ENCODE results near the gene MNAT1. TPM values are rescaled to one million over a fixed set of nuclear protein-coding genes. Genes with fewer than 3 reads are reported as not detected.

Gene MNAT1
- total RNA-seq, 1 donor from 2014 or later: 29.5 TPM

DNA sequence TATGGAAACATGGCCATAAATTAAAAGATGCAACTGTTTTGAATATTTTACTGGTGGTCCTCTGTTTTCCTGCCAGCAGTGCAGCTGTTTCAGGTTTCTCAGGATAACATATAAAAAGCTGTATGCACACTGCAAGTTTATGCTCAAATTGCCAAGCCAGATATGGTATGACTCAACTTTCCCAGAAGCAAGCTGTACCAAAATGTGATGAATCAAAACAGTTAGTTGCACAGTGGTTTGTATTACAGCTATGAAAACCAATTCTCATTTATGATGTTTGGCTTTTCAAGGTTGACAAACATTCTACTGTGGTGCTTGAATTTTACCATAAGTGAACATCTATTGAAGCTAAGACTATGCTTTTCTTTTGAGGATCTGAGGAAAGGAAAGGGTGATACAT lies 230.8 kb downstream of the MNAT1 start:
- DNase-seq (ENCODE audit: low read depth in 2 of 2): peak in 1 of 2 donors; percentile 71

DNA sequence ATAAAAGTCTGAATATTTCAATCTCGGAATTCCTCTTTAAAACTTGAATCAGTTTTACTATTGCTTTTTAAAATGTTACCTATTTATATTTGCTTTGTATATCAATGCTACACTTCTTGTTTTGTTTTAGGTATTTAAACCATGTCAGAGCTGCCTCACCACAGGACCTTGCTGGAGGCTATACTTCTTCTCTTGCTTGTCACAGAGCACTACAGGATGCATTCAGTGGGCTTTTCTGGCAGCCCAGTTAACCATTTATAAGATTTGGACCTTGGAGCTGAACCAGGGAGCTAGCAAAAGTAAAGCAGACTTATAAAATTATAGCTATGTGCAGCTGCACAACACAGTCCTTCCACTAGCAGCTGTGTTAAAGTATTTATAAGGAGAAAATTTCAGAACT lies 233.5 kb downstream of the MNAT1 start:
- no peak for DNase-seq (ENCODE audit: low read depth in 2 of 2)

DNA sequence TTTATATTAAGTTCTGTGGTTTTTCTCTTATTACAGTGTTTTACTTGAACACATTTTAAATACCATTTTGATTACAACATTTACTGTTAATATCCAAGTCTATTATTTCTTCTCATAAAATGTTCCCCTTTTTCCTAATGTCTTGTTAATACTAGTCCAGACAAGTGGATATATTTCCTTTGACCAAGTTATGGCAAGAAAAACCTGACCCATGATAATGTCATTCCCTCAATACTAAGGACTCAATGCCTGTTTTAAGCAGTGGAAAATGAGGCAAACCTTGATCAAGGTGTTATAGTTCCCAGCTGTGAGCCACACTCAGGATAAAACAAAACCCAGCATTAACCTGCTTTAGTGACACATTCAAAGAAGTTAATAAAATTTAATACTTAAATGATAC lies 234.1 kb downstream of the MNAT1 start:
- no peak for DNase-seq (ENCODE audit: low read depth in 2 of 2)

DNA sequence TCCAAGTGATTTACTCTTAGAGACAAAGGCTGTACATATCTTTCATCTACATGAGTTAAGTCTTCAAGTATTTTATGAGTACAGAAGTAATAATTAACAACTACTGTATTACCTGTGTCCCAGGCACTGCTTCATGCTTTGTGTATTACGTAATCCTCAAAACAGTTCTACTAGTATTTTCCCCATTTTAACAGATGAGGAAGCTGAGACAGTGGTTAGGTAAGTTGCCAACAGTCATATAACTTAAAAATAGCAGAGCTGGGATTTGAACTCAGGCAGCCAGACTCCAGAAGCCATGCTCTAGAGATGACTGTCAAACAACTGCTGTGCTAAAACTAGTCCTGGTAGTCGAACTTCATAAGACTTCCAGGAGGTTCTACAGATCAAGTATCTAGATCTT lies 235.6 kb downstream of the MNAT1 start:
- DNase-seq (ENCODE audit: low read depth in 2 of 2): no peak

DNA sequence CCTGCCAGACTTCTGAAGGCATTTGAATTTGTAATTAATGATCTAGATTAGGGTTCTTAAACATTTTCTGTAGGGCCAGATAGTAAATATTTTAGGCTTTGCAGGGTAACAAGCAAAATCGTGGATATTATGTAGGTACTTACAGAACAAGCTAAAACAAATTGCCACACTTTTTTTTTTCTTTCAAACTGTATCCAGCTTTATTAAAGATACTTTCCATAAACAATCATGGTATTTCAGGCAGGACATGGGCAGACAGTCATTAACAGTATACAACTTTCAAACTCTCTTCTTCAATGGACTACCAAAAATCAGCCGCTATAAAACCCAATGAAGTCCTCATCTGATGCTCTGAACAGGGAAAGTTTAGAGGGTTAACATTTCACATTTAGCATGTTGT lies 236.7 kb downstream of the MNAT1 start:
- DNase-seq (ENCODE audit: low read depth in 2 of 2): no peak

DNA sequence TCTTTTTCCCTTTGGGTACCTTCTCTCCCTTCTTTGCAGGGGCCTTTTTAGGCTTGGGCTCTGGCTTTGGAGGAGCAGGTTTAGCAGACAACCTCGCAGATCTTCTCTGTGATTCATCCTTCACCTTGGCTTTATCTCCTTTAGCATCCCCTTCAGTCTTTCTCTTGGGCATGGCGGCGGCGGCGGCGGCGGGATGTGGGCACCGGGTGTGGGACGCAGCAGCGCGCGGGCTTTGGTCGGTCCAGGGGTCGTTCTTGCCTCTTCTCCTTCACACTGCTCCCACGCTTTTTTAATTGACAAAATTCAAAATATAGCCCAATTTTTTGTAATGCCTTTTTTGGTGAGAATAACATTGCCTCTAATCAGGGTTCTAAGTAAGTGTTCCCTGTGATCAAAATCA lies 237.7 kb downstream of the MNAT1 start:
- no peak for DNase-seq (ENCODE audit: low read depth in 2 of 2)

DNA sequence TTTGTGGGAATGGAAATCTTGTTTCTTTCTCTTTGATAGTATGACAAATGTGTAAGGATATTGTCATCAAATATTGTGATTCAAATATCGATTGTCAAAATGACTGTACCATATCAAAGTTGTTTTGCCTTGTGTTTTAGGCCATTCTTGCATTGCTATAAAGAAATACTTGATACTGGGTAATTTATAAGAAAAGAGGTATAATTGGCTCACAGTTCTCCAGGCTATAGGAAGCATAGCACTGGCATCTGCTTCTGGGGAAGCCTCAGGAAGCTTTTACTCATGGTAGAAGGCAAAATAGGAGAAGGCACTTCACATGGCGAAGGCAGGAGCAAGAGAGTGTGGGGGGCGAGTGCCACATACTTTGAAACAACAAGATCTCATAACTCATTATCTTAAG lies 238.5 kb downstream of the MNAT1 start:
- no peak for DNase-seq (ENCODE audit: low read depth in 2 of 2)

DNA sequence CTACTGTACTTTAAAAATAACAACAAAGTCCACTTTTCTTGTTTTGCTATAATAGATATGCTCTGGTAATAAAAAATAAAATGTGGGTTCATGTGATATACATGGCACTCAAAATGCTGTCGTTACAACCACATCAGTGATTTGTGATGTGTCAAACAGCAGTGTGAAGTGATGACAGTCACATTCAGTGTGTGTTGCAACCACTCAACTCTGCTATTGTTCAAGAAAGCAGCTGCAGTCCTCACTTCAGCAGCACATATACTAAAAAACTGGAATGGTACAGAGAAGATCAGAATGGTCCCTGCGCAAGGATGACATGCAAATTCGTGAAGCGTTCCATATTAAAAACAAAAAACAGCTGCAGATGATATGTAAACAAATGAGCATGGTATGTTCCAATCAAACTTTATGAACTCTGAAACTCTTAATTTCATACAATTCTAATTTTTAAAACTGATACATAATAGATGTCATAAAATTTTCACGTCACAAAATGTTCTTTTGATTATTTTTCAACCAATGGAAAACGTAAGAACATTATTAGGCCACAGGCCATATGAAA lies 239.6 kb downstream of the MNAT1 start:
- DNase-seq (ENCODE audit: low read depth in 2 of 2): no peak

DNA sequence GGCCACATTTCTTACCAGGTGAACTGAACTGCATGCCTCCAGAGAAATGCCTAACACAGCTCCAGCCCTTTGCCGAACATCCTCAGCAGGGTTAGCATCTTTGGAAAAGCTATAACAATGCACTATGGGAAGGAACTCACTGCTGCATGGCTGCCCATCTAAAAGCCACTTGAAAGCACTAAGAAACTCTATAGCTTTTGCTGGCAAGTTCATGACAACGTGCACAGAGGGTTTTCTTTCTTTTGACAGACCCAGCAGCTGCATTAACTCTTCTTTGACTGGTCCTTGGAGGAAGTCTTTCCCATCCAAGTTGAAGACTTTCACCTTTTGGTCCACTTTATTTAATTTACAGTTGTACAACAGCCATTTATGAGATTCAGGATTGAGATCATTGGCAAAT lies 241.0 kb downstream of the MNAT1 start:
- no peak for DNase-seq (ENCODE audit: low read depth in 2 of 2)

DNA sequence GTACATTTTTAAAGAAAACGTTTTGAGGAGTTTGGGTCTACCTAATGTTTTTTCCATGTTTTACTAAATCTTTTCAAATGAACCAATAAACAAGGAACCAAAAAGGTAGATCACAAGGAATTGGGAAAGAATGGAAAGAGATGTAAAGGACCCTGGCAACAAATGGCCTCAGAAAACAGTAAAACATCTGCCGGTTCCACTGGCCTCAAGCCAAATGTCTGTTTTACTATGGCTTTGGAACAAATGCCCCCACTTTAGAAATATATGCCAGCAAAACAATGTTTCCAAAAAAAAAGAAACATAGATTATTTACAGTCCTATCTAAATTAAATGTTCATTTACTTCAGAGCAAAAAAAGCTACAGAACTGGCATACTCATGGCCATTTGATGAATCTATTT lies 243.3 kb downstream of the MNAT1 start:
- DNase-seq (ENCODE audit: low read depth in 2 of 2): peak in 1 of 2 donors; percentile 28

DNA sequence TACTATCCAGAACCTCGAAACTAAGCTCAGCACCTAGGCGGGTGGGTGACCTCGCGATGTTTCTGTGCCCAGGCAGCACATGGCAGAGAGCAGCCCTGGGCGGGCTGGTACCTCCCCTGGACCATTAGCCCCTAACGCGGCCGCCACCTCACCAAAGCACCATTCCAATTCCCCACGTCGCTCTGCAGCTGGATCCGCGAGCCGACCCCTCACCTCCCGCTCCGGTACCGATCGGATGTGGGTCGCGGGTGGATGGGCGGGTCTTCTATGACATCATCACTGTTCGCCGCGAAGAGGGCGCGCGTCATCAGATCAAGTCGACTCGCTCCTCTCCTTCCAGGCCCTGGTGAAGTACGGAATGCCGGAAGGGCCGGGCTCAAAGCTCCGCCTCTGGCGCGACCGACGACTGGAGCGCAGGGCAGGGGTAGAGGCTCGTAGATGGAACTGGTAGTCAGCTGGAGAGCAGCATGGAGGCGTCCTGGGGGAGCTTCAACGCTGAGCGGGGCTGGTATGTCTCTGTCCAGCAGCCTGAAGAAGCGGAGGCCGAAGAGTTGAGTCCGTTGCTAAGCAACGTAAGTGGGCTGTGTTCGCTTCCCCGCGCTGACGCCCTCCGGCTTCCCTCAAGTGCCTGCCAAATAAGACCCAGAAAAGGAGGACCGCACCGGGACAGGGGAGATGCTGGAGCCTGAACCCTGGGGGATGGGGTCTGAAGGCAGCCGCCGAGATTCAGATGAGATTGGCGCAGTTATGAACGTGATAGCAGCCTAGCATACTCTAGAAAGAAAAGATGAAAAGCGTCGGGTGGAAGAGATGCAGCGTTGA lies 246.5 kb downstream of the MNAT1 start, which contains the start of the genes SLC38A6 and TRMT5:
Gene SLC38A6 (plus strand): TSS at position 435 of the 822 bp plus-strand sequence. CDS start 33 bp downstream, at position 468.
Gene TRMT5 (minus strand): TSS at position 269 of the 822 bp plus-strand sequence. CDS start 106 bp downstream, at position 163.
- peak; percentile 88 to 97 for DNase-seq (ENCODE audit: low read depth in 2 of 2)

DNA sequence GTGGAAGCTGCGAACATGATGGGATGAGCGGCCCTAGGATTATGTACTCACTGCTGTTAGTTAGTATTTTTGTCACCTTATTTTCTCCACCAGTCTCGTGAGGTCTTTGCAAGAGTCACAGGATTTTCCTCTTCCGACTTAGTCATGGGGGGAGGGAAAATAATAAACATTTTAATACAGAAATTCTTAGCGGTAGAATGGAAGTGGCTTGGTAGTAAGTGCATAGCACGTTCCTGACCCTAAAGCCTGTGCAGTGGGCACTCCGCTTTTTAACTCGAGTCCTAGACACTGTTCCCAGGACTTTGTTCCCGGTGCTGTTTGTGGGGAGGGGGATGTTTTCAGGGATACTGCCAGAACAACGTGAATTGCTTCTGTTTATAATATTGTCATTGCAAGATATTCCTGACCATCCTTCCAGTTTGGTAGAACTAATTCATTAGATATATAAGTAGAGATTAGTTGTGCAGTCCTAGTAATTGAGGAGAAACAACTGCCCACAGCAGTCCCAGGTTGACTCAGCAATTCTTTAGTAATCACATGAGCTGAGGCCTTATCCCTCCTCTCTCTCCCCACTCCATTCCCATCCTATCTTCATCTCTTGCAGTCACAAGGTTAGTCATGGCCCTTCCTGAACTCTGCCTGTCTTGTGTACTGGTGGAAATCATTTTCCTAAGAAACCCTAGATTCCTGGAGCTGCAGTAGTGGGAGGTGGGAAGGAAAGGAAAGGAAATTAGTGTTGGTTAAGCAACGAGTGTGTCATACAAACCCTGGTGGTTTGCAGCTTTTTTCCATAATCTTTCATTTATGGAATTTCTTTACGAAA lies 247.3 kb downstream of the MNAT1 start:
- DNase-seq (ENCODE audit: low read depth in 2 of 2): peak in 1 of 2 donors; percentile 78

DNA sequence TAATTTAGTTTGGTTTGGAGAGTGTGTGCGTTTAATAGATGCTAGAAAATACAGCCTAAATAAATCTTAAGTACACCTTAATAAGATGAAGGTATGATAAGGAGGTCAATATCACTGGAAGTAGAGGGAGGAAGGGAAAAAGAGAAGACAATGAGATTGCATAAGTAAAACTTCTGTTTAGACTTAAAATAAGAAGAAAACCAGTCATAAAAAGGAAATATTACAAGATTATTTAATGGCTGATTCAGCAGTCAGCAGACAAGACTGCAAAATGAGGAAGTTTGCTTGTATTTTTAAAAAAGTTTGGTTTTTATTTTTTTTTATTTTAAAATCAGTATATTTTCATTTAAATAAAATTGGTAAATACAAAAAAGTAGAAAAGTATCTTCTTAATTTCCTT lies 249.6 kb downstream of the MNAT1 start:
- DNase-seq (ENCODE audit: low read depth in 2 of 2): no peak

DNA sequence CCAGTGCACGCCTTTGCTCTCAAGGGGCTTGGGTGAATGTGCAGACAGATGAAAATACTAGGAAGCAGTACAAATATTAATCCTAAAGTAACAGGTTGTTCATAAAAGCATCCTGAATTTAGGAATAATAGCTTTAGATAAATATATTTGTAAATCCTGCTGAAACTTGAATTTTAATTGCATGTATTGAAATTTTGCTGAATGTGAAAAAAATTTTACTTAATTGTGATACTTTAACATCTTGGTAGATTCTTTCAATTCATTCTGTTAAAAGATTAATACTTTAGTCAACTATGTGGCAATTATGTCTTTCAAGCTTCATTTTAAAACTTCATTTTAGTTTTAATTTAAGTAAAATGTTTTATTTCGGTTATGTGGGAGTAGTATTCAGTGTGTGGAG lies 251.9 kb downstream of the MNAT1 start:
- DNase-seq (ENCODE audit: low read depth in 2 of 2): no peak

DNA sequence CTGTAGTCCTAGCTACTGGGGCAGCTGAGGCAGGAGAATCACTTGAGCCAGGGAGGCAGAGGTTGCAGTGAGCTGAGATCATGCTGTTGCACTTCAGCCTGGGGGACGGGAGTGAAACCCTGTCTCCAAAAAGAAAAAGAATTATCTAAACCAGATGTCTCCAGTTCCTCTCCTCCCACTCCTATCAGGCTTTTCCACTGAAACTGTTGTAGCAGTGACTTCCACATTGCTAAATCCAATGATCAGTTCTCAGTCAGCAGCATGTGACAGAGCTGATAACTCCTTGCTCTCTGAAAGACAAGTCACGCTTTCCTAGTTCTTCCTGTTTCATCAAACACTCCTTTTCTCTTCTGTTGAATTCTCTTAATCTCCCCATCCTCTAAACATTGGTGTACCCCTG lies 255.0 kb downstream of the MNAT1 start:
- DNase-seq (ENCODE audit: low read depth in 2 of 2): no peak

DNA sequence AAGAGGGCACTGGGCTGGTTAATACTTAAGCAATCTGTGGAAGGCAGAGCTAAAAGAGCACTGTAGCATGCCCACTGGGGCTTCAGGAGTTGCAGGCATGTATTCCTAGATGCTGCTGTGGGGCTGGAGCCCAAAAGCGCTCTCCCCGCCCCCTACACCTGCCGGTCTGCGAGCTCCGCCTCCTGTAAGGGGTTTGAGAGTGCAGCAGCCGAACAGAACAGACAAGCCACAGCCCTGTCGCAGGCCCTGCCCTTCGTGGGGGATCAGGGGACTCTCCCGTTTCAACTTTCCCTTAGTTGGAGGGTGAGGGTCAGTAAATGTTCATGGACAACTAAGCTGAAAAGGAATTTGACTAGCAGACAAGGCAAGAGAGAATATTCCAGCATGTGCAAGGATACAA lies 264.1 kb downstream of the MNAT1 start:
- no peak for DNase-seq (ENCODE audit: low read depth in 2 of 2)

DNA sequence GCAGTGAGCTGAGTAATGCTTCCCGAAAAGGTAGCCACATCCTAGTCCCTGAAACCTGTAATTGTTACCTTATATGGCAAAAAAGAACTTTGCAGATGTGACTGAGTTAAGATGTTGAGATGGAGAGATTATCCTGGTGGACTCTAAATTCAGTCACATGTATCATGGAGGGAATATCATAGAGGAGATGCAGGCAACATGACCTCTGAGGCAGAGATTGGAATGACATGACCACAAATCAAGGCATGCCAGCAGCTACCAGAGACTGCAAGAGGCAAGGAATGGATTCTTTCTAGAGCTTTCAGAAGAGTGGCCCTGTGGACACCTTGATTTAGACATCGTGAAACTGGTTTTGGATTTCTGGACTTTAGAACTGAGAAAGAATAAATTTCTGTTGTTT lies 265.0 kb downstream of the MNAT1 start:
- no peak for DNase-seq (ENCODE audit: low read depth in 2 of 2)

DNA sequence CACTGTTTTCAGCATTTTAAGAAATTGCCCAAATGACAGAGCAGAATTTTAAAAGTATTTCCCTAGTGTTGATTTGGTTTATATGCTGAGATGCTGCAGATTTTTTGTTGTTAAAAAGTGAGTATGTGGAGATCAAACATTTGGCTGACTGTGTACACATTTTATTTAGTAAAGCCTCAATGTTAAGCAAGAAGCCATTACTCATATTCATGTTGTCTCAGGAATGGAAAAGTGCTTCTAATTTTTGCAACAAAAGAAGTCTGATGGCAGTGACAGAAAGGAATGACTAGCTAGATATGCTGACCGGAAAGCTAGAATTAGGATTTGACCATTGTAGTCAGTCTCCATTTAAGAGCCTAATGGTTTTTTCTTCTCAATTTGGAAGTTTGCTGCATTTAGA lies 269.0 kb downstream of the MNAT1 start:
- no peak for DNase-seq (ENCODE audit: low read depth in 2 of 2)

DNA sequence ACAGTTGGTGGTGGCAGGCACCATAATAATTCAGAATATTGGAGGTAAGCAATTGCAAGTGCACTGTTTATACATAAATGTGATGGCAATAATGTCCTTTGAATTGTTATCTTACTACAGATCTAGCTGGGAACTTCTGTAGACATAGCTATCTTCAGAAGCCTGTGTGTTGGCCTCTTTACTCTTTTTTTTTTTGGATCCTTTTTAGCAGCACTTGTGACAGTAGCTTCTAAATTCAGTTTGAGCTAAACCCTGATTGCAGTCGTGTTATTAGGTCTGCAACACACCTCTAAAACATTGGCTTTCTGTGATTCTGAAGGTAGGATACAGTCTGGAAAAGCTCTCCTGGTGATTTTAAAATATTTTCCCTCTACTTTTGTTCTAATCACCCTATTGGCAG lies 285.0 kb downstream of the MNAT1 start:
- DNase-seq (ENCODE audit: low read depth in 2 of 2): no peak
